NT2/D1 (cell line): Measurements from ENCODE around the gene ABCC4.
"Not testable (repeated sequence)": the region's sequence is repeated elsewhere in the genome, so short reads cannot be mapped to it uniquely, and the experiment has no call there.

Experiments used
- DNase-seq: peaks from one replicate; pipeline ENCODE4 v3.0.0-alpha.2; 2011; ENCODE audit warnings: low read depth, low spot score
- H3K27me3 ChIP-seq: 2 replicates; pipeline ENCODE4 v1.6.0; 2011; ENCODE audit warnings: mild to moderate bottlenecking; ENCODE audit not compliant: insufficient read length, insufficient read depth
- H3K36me3 ChIP-seq: 2 replicates; pipeline ENCODE4 v1.6.1; 2011; ENCODE audit warnings: mild to moderate bottlenecking, low read length, mixed read lengths; ENCODE audit not compliant: insufficient read depth, insufficient read length
- H3K4me1 ChIP-seq: 2 replicates; pipeline ENCODE4 v1.5.1; 2011; ENCODE audit not compliant: insufficient read depth, insufficient read length
- H3K4me3 ChIP-seq: 2 replicates; pipeline ENCODE4 v1.5.1; 2011; ENCODE audit warnings: low read depth; ENCODE audit not compliant: insufficient read length
- H3K9ac ChIP-seq: 2 replicates; pipeline ENCODE4 v1.6.0; 2011; ENCODE audit warnings: low read depth; ENCODE audit not compliant: insufficient read length
- H3K9me3 ChIP-seq: 2 replicates; pipeline ENCODE4 v1.5.1; 2011; ENCODE audit warnings: mild to moderate bottlenecking, low read length; ENCODE audit not compliant: insufficient read depth
- SUZ12 ChIP-seq: IDR thresholded peaks from 2 replicates; pipeline ENCODE4 v1.6.1; 2011; ENCODE audit not compliant: insufficient read length, insufficient read depth; ENCODE audit errors: extremely low read depth
- YY1 ChIP-seq: IDR thresholded peaks from 2 replicates; pipeline ENCODE4 v1.6.1; 2011; ENCODE audit not compliant: insufficient read length, insufficient read depth
- ZNF274 ChIP-seq: IDR thresholded peaks from 2 replicates; pipeline ENCODE4 v1.6.1; 2011; ENCODE audit warnings: mild to moderate bottlenecking, low read depth, low read length

ABCC4 gene

DNA sequence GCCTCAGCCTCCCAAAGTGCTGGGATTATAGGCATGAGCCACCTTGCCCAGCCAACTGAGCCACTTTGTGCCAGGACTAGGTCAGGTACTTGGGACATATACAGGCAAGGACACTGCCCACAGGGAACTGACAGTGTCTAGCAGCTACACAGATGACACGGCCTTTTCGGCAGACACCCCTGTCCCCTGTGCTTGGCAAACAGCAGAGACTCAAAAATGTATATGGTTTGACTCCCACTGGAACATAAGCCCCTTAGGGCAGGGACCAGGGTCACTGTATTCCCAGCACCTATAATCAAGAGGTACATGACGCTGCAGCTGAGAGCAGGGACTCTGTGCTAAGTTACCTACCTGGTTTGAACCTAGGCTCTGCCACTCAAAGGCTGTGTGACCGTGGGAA, 16.8 kb downstream of the ABCC4 start:
- TF ChIP-seq ZNF274 (no peak), YY1 (no peak), SUZ12 (no peak)
- H3K4me1 ChIP-seq, result no peaks in the 10 kb centered on the region

GRCh38 chr13:95279016-95279415, 22.2 kb downstream of the ABCC4 start:
- no peak for DNase-seq
- Histone ChIP-seq H3K9ac (no peak overlapping the region), H3K4me1 (no peaks in the 10 kb centered on the region), H3K36me3 (no peaks in the 10 kb centered on the region), H3K4me3 (no peak overlapping the region), H3K9me3 (no peaks in the 10 kb centered on the region), H3K27me3 (no peaks in the 10 kb centered on the region)
- no peak for TF ChIP-seq ZNF274
- no peak for TF ChIP-seq YY1
- TF ChIP-seq SUZ12, result no peak

More for the DNA sequence above, 16.8 kb downstream of the ABCC4 start:
- Histone ChIP-seq H3K4me3 (no peak overlapping the region), H3K9me3 (no peaks in the 10 kb centered on the region), H3K36me3 (no peaks in the 10 kb centered on the region), H3K27me3 (no peaks in the 10 kb centered on the region), H3K9ac (no peak overlapping the region)
- no peak for DNase-seq

DNA sequence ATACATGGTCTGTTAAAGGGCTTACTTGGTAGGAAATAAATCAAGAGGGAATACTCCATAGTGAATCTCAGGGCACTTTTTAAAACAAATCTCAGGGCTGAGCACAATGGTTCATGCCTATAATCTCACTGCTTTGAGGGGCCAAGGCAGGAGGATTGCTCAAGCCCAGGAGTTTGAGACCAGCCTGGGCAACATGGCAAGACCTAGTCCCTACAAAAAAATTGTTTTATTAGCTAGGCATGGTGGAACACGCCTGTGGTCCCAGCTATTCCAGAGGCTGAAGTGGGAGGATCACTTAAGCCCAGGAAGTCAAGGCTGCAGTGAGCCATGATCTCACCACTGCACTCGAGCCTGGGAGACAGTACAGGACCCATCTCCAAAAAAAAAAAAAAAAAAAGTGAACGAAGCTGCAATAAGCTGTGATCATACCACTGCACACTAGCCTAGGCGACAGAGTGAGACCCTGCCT, 25.2 kb downstream of the ABCC4 start:
- H3K36me3 ChIP-seq, result peaks cover 3% of the 10 kb centered on the region
- no peak overlapping the region for H3K9ac ChIP-seq
- DNase-seq, result no peak
- no peaks in the 10 kb centered on the region for H3K4me1 ChIP-seq
- no peaks in the 10 kb centered on the region for H3K27me3 ChIP-seq
- H3K9me3 ChIP-seq, result no peaks in the 10 kb centered on the region
- no peak for TF ChIP-seq ZNF274
- no peak for TF ChIP-seq YY1
- no peak for TF ChIP-seq SUZ12
- H3K4me3 ChIP-seq, result no peak overlapping the region

- Histone ChIP-seq H3K4me1 (no peaks in the 10 kb centered on the region), H3K27me3 (no peaks in the 10 kb centered on the region), H3K9me3 (no peaks in the 10 kb centered on the region), H3K36me3 (peaks cover 3% of the 10 kb centered on the region), H3K4me3 (no peak overlapping the region), H3K9ac (no peak overlapping the region)
- TF ChIP-seq ZNF274, result no peak
- TF ChIP-seq YY1, result no peak
- no peak for TF ChIP-seq SUZ12
- no peak for DNase-seq
Measured at GRCh38 chr13:95275322-95276036, 25.8 kb downstream of the ABCC4 start.

DNA sequence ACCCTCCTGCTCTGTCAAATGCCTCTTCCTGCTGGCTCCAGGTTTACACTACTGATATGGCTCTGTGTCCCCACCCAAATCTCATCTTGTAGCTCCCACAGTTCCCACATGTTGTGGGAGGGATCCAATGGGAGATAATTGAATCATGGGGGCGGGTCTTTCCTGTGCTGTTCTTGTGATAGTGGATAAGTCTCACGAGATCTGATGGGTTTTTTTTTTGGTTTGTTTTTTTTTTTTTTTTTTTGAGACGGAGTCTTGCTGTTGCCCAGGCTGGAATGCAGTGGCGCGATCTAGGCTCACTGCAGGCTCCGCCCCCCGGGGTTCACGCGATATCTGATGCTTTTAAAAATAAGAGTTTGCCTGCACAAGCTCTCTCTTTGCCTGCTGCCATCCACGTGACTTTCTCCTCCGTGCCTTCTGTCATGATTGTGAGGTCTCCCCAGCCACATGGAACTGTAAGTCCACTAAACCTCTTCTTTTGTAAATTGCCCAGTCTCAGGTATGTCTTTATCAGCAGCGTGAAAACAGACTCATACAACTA, 27.6 kb downstream of the ABCC4 start:
- H3K9me3 ChIP-seq, H3K27me3 ChIP-seq, H3K36me3 ChIP-seq, DNase-seq, H3K4me1 ChIP-seq, H3K4me3 ChIP-seq, H3K9ac ChIP-seq: not testable (repeated sequence)

GRCh38 chr13:95272076-95272475, 29.2 kb downstream of the ABCC4 start:
- not testable (repeated sequence) for H3K4me3 ChIP-seq, H3K36me3 ChIP-seq, H3K9me3 ChIP-seq, DNase-seq, H3K27me3 ChIP-seq, H3K4me1 ChIP-seq, H3K9ac ChIP-seq

DNA sequence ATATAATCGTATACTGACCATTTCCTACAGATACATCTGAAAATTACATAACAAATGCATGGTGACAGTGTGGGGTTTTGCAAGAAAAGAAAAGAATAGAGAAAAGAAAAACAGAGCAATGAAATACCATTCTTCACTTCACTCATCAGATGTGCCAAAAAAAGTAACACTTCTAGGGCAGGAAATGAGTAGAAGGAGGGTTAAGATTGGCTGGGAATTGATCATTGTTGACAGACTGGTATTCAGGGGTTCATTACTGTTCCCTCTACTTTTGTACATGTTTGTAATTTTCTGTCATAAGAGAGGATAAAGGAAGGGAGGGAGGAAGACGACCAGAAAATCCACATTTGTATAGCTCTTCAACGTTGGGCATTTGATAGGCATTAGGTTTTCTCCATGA, 31.5 kb downstream of the ABCC4 start:
- H3K4me1 ChIP-seq, result no peaks in the 10 kb centered on the region
- TF ChIP-seq YY1 (no peak), ZNF274 (no peak), SUZ12 (no peak)

GRCh38 chr13:95268343-95269065, 32.7 kb downstream of the ABCC4 start:
- not testable (repeated sequence) for H3K9ac ChIP-seq, H3K4me3 ChIP-seq, H3K9me3 ChIP-seq, DNase-seq, H3K27me3 ChIP-seq, H3K36me3 ChIP-seq, H3K4me1 ChIP-seq

More for the DNA sequence above, 31.5 kb downstream of the ABCC4 start:
- H3K36me3 ChIP-seq, result peaks cover 8% of the 10 kb centered on the region
- H3K9ac ChIP-seq, result no peak overlapping the region
- no peak overlapping the region for H3K4me3 ChIP-seq
- no peak for DNase-seq
- no peaks in the 10 kb centered on the region for H3K27me3 ChIP-seq
- H3K9me3 ChIP-seq, result 0 out of 2 replicates have a peak, but pooled peaks cover 6% of the 10 kb centered on the region
